Measurements from ENCODE around the gene RRN3.
"Not testable (repeated sequence)": the region's sequence is repeated elsewhere in the genome, so short reads cannot be mapped to it uniquely, and the experiment has no call there.

The RRN3 gene

DNA sequence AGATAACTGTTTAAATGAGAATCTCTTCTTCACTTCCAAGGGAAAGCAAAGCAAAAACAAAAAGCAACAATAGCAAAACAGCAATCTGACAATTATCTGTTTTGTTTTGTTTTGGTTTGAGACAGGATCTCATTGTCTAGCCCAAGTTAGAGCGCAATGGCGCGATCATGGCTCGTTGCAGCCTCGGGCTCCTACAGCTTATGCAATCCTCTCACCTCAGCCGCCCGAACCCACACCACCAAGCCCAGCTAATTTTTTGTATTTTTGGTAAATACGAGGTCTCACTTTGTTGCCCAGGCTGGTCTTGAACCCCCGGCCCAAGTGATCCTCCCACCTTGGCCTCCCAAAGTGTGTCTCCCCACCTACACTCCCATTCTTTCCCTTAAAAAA, 2.5 kb upstream of the RRN3 start:
- not testable (repeated sequence) for DNase-seq

- DNase-seq, result not testable (repeated sequence)
These were observed 509 bp downstream of the RRN3 start for GRCh38 chr16:15093571-15093954.

GRCh38 chr16:15090663-15091269, 3.3 kb downstream of the RRN3 start:
- not testable (repeated sequence) for DNase-seq

- DNase-seq, result not testable (repeated sequence)
These were observed 11.3 kb downstream of the RRN3 start for GRCh38 chr16:15082788-15083187.

DNA sequence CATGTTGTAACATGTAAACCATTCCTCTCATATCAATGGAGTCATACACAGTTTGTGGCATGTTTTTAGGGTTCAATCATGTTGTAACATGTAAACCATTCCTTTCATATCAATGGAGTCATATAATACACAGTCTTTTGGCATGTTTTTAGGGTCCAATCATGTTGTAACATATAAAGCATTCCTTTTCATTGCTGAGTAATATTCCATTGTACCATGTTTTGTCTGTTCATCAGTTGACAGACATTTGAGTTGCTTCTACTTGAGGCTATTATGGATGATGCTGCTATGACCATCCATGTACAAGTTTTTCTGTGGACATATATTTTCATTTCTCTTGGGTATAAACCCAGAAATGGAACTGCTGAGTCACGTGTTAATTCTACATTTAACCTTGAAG, 13.2 kb downstream of the RRN3 start:
- not testable (repeated sequence) for DNase-seq

GRCh38 chr16:15076161-15076560, 17.9 kb downstream of the RRN3 start:
- DNase-seq, result not testable (repeated sequence)

DNA sequence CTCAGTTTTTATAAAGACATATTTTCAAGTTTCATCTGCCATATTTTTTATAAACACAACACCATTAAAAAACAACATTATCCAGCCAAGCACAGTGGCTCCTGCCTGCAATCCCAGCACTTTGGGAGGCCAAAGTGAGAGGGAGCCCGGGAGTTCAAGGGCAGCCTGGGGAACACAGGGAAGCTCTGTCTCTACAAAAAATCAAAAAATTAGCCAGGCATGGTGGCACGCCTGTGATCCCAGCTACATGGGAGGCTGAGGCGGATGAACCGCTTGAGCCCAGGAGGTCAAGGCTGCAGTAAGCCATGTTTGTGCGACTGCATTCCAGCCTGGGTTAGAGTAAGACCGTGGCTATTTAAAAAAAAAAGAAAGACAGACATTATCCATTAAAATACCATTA, 21.0 kb downstream of the RRN3 start:
- no peak for DNase-seq

DNA sequence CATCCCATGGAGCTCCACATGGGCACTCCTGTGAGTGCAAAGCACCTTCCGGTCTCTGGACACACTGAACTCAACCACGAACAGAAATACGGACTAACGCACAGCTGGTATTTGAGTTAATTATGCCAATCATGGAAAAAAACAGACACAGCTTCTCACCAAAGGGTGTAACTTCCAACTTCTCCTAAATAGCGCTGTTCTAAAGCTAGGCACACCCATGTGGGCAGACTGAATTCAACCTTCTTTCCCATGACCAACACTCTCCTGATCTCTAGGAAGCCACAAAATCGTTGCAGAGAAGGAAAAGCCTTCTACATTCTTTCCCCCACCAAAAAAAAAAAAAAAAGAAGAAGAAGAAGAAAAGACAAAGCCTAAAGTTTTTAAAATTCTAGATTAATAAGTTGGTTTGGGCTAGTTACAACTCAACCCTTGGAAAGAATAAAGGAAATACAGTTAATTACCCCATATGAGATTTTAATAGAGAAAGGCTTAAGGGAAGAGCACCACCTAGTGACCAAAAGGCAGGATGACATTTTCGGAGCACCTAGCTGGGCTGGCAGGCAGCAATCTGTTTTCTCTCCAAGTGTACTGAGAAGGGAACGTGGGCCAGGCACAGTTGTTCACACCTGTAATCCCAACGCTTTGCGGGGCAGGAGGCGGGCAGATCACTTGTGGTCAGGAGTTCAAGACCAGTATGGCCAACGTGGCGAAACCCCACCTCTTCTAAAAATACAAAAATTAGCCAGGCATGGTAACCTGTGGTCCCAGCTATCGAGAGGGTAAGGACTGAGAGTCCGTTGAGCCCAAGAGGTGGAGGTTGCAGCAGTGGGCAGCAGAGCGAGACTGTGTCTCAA, 21.9 kb downstream of the RRN3 start:
- DNase-seq, result not testable (repeated sequence)

DNA sequence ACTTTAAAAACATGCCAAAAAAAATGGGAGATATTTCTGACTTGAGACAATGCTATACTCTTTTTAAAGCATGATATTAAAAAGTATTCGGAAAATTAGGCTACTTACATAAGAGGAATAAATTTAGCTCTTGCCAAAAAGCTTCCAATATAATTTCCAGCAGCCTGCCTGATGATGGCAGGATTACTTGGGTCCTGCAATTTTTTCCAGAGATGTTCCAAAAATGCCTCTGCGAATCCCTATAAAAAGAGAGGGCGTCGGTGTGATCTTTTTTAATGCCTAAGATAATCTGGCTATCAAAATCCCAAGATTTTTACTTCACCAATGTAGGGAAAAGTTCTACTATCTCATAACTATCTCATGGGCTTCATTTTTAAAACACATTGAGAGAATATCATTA, 23.1 kb downstream of the RRN3 start:
- not testable (repeated sequence) for DNase-seq

DNA sequence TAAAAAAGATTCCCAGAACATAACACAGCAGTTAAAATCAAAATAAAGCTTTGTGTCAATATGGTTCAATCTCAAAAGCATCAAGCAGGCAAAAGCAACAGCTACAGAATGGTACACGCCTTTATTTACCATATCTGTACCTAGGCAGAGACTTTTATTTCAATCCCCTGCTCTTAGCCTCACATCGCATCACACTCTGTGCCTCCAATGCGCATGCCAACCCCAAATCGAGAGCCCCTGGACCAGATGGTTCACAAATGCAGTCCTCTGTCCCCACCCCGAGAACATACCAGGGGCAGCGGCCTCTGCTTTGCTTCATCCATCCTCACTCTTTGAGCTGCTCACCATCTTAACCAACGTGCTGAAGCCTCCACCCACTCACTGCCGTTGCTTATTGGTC, 27.4 kb downstream of the RRN3 start:
- DNase-seq, result not testable (repeated sequence)

- not testable (repeated sequence) for DNase-seq
These were observed 28.1 kb downstream of the RRN3 start for GRCh38 chr16:15065961-15066360.

DNA sequence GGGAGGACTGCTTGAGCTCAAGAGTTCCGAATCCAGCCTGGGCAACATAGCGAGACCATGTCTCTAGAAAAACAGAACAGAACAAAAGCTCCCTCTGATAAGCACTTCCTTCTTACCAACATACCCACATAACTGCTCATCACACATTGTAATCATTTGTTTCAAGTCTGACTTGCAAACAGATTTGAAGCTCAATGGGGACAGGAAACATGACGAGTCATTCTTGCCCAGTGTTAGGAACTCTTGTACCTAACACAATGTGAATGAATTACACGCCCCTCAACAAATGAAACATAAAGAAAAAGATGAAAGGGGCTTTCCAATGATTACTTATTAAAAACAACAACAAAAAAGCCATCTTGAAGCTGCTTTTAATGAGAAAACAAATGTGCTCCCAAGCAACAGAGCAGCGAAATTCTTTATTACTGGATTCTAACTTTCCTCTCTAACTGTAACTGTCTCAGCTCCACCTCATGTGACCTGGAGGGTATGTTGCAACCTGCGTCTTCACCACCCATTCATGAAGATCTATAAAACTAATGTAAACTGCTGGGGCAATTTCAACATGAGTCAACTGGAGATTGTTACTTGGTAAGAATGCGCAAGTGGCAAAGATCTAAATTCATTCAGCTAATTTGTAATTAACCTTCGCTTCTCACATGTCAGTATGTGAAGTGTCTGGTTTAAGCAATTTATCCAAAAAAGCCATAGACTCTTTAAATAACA, 31.8 kb downstream of the RRN3 start:
- DNase-seq, result not testable (repeated sequence)

DNA sequence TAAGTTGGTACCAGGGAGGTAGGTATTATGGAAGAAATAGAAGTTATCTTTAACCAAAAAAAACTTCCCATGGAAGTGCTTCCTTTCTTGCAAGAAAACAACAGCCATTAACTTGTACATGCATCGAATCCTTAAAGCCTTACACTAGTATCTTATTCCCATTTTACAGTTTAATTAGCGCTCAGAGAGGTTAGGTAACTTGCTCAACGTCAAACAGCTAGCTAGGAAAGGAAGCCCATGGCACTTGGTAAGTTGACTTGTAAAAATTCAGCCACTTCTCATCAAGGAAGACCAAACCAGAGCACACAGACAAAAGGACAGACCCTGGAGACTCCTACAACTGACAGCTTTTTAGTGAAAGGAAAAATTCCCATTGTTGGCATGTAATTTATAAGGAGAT, 34.7 kb downstream of the RRN3 start:
- DNase-seq, result no peak

DNA sequence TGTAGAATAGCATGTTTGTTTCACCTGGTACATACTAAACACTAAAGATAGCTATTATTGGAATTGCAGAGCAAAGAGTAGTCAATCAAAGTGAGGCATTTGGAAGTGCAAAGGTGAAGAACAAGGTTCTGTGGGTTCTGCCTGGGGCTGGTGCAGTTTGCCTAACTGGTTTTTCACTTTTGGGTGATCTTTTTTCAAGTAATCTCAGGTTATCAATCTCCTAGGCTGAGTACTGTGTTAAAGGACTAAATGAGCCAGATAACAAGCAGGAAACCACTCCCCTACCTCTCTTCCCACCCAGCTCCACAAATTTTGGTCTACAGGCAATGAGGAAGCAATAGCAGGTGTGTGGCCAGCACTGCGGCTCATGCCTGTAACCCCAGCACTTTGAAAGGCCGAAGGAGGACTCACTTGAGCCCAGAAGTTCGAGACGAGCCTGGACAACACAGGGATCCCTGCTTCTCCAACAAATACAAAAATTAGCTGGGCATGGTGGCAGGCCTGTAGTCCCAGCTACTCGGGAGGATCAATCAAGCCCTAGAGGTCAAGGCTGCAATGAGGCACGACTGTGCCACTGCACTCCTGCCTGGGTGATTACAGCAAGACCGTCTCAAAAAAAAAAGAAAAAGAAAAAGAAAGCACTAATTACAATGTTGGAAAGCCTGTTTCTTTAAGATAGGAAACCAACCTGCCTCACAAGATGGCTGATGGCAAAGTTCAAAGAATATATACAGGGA, 36.2 kb downstream of the RRN3 start:
- no peak for DNase-seq

DNA sequence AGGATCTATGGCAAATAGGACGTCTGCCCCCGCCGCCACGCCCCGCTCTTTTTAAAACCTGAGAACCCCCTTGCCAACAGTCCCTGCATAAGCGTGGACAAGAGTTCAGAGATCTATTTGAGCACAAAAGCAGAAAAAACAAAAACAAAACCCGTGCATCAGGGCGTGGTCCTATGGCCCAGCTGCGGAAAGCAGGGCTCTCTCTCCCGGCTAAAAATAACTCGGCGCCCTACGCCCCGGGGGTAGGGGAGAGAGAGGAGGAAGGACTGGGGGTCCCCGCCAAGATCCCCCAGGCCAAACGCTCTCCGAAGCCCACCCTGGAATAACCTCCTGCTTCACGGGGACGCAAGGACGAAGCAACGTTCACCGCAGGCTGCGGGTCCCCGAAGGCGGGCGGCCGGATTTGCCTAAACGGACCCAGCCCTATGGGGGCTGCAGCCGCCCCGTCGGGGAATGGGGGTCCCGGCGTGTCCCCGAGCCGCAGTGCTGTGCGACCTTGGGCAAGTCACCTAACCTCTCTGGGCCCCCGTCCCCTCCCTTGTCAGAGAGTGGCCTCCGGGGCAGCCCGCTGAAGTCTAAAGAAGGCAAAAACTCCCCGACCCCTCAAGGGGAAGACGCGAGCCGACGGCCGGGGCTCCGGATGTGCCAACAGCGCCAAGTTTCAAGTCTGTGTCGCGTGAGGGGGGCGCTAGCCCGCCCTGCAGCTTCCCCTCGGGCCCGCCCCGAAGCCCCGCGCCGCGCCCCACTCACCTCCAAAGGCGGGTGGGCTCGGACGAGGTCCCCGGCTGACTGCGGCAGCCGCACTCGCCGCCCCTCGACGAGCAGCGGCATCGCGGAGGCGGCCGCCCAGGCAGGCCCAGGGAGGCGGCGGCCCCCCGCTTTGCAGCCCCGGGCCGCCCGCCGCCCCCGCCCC, 38.7 kb downstream of the RRN3 start:
- DNase-seq, result peak; percentile 76

- no peak for DNase-seq
These were observed 39.5 kb downstream of the RRN3 start for GRCh38 chr16:15054357-15055140.

GRCh38 chr16:15053904-15054303, 40.2 kb downstream of the RRN3 start:
- no peak for DNase-seq

DNA sequence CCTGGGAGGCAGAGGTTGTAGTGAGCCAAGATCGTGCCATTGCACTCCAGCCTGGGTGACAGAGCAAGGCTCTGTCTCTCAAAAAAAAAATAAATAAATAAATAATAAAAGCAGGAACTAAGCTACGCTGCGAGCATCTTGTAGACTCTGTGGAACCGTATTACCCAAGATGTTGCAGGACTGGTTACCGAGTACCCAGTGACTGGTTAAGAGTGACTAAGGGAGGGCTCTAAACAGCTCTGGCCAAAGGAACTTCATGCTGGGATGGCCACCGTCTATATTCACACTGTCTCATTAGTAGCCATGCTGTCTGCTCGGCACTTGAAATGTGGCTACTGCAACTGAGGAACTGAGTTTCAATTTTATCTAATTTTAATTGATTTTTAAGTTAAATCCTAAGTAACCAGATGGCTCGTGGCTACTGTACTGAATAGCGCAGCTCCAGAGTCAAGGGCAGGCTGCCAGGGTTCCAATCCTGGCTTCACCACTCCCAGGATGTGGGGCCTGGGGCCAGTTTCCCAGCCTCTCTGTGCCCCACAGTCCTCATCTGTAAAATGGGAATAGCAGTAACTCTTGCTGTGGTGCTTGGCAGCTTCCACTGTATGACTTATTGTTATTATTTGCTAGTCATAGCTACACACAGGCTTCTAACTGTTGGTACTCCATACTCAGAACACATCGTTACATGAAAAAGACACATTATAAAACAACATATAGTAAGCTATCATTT, 41.2 kb downstream of the RRN3 start:
- DNase-seq, result no peak

GRCh38 chr16:15051387-15051951, 42.6 kb downstream of the RRN3 start:
- DNase-seq, result no peak

DNA sequence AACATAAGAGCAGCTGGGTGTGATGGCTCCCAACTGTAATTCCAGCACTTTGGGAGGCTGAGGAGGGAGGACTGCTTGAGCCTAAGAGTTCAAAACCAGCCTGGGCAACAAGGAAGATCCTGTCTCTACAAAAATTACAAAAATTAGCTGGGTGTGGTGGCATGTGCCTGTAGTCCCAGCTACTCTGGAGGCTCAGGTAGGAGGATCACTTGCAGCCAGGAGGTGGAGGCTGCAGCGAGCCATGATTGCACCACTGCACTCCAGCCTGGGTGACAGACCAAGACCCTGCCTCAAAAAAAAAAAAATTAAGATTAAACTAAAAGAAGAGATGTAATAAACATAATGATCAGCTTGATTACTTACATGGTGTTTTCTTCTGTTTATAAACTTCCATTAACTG, 43.6 kb downstream of the RRN3 start:
- not testable (repeated sequence) for DNase-seq

Data from stimulated activated CD8-positive, alpha-beta memory T cell treated with anti-CD3 and anti-CD28 coated beads, Interleukin-4, amount 100 ng/mL, for 48 hours (primary cell).